Measurements from ENCODE around the gene LMCD1. TPM values are rescaled to one million over a fixed set of nuclear protein-coding genes. Genes with fewer than 3 reads are reported as not detected.

LMCD1 gene
- total and polyA plus RNA-seq, 2 experiments from 2014 or later, result 22.9 to 27.7 TPM

DNA sequence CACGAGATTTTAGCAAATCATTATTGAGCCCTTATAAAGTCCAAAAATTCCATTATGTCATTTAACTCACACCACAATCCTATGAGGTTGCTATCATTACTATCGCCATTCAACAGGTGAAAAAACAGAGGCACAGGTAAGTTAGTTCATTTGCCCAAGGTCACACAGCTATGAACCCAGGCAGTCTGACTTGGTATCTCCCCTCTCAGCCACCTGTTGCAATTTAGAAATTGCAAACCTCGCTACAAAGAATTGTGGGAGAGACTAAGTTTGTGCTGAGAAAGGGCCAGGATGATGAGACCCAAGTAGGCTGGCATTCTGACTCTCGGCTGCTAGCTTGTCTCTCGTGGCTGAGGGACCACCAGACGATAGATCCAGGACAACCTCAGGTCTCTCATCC lies 57.7 kb downstream of the LMCD1 start:
- no peaks in the 10 kb centered on the region for H3K36me3 ChIP-seq
- H3K27ac ChIP-seq, result no peak overlapping the region
- no peak for DNase-seq (ENCODE audit: low read depth in 1 of 2, low spot score in 1 of 2)
- no peaks in the 10 kb centered on the region for H3K4me1 ChIP-seq (ENCODE audit: low read depth)
- no peaks in the 10 kb centered on the region for H3K27me3 ChIP-seq
- TF ChIP-seq, protein P1, sequence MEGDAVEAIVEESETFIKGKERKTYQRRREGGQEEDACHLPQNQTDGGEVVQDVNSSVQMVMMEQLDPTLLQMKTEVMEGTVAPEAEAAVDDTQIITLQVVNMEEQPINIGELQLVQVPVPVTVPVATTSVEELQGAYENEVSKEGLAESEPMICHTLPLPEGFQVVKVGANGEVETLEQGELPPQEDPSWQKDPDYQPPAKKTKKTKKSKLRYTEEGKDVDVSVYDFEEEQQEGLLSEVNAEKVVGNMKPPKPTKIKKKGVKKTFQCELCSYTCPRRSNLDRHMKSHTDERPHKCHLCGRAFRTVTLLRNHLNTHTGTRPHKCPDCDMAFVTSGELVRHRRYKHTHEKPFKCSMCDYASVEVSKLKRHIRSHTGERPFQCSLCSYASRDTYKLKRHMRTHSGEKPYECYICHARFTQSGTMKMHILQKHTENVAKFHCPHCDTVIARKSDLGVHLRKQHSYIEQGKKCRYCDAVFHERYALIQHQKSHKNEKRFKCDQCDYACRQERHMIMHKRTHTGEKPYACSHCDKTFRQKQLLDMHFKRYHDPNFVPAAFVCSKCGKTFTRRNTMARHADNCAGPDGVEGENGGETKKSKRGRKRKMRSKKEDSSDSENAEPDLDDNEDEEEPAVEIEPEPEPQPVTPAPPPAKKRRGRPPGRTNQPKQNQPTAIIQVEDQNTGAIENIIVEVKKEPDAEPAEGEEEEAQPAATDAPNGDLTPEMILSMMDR (IDR thresholded peaks at IDR 0.05; ENCODE audit: low read depth, low read length), result no peak
- H3K9me3 ChIP-seq (ENCODE audit: low read depth), result no peaks in the 10 kb centered on the region
- no peak overlapping the region for H3K4me3 ChIP-seq

DNA sequence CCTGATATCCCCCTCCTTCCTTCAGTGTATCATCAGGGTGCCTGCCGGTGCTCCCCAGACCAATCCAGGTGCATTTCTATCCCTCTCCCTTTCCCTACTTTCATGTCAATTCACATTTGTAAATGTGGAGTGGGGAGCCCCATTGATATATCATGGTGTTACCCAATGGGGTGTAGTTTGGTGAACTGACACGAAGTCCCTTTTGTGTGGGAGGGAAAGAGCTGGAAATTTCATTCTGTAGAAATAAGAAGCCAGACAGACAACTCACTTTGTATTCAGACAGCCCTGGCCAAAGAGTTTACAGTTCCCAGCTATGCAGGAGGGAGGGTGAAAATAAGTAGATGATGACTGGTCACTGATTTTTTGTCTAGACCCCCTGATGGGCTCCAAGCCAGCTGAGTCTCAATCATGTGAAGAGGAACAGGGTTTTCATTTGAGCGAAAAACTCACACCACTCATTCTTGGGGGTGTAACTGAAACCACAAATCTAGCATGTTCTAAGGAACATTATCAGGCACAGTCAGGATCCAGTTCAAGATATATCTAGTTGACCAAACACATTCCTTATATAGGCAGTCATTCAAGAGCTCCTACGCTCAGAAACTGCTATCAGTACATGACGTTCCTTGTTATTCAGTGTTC lies 58.9 kb downstream of the LMCD1 start:
- peak in 1 of 2 donors; percentile 98 for DNase-seq (ENCODE audit: low read depth in 1 of 2, low spot score in 1 of 2)
- H3K27ac ChIP-seq, result no peak overlapping the region
- H3K36me3 ChIP-seq, result no peaks in the 10 kb centered on the region
- no peak overlapping the region for H3K4me3 ChIP-seq
- no peaks in the 10 kb centered on the region for H3K4me1 ChIP-seq (ENCODE audit: low read depth)
- TF ChIP-seq, protein P1 (IDR thresholded peaks at IDR 0.05; ENCODE audit: low read depth, low read length), result no peak
- no peaks in the 10 kb centered on the region for H3K27me3 ChIP-seq
- H3K9me3 ChIP-seq (ENCODE audit: low read depth), result no peaks in the 10 kb centered on the region

DNA sequence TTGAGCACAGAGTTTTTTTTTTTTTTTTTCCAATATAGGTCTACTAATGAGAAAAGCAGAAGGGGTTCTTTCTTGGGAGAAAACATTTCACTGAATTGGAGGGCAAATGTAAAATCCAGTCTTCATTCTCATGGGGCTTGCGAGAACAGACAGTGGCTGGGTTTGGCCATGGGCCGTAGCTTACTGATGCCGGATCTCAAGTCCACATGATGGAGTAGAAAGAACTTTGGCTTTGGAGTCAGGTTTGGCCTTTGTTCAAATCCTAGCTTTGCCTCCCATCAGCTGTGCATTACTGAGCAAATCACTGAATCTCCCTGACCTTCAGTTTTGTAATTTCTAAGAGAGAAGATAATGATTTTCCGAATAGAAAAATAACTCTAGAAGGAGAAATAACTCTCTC lies 59.7 kb downstream of the LMCD1 start:
- no peaks in the 10 kb centered on the region for H3K27me3 ChIP-seq
- H3K4me1 ChIP-seq (ENCODE audit: low read depth), result no peaks in the 10 kb centered on the region
- H3K36me3 ChIP-seq, result no peaks in the 10 kb centered on the region
- no peaks in the 10 kb centered on the region for H3K9me3 ChIP-seq (ENCODE audit: low read depth)
- TF ChIP-seq, protein P1 (IDR thresholded peaks at IDR 0.05; ENCODE audit: low read depth, low read length), result no peak
- H3K4me3 ChIP-seq, result no peak overlapping the region
- H3K27ac ChIP-seq, result no peak overlapping the region
- DNase-seq (ENCODE audit: low read depth in 1 of 2, low spot score in 1 of 2), result peak in 1 of 2 donors; percentile 95

DNA sequence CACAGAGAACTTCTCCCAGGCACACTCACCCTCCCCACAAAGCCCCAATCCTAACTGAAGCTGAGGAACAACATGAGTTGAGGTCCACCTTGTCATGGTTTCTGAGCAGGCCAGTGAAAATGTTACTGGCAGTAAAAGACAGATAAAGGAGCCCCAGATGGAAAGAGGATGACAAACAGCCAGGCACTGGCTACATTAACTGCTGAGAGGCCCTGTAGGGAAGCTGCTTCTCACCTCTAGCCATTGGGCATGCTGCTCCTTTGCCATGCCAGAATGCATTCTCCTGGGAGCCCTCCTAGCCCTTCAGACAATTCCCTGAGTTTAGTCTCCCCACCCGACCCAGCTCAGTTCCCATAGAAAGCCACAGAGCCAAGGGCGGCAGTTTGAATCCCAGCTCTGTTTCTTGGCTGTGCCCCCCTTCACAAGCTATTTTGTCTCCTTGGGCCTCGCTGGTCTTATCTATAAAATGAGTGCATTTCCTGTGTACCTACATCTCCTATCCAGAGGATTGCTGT lies 60.5 kb downstream of the LMCD1 start:
- Histone ChIP-seq H3K27ac (no peak overlapping the region), H3K4me1 (ENCODE audit: low read depth) (no peaks in the 10 kb centered on the region), H3K9me3 (ENCODE audit: low read depth) (no peaks in the 10 kb centered on the region), H3K27me3 (no peaks in the 10 kb centered on the region), H3K36me3 (no peaks in the 10 kb centered on the region), H3K4me3 (no peak overlapping the region)
- TF ChIP-seq, protein P1 (IDR thresholded peaks at IDR 0.05; ENCODE audit: low read depth, low read length), result no peak
- peak in 1 of 2 donors; percentile 38 for DNase-seq (ENCODE audit: low read depth in 1 of 2, low spot score in 1 of 2)

DNA sequence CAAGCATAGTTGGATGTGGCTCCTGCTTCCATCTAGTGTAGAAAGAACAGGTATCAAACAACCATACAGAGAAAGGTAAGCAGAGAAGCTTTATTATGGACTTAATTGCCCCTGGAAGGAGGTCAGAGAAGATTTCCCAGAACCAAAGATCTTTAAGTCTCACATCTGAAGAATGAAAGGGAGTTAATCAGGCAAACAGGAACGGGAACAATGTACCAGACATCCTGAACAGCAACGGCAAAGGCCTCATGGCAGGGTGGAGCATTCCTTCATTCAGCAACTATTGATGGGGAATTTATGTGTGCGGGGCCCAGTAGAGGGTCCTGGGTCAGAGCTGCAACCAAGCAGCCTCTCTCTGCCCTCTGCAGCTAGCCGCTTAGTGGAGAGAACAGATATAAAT lies 61.5 kb downstream of the LMCD1 start:
- H3K4me1 ChIP-seq (ENCODE audit: low read depth), result no peaks in the 10 kb centered on the region
- no peak overlapping the region for H3K27ac ChIP-seq
- H3K27me3 ChIP-seq, result no peaks in the 10 kb centered on the region
- TF ChIP-seq, protein P1 (IDR thresholded peaks at IDR 0.05; ENCODE audit: low read depth, low read length), result no peak
- no peaks in the 10 kb centered on the region for H3K9me3 ChIP-seq (ENCODE audit: low read depth)
- H3K4me3 ChIP-seq, result no peak overlapping the region
- DNase-seq (ENCODE audit: low read depth in 1 of 2, low spot score in 1 of 2), result no peak
- H3K36me3 ChIP-seq, result no peaks in the 10 kb centered on the region

All from cardiac muscle cell (in vitro differentiated cells and primary cell).